HPDE6-E6E7 (cell line): ENCODE results near the gene ZNF280A.
"Not testable (repeated sequence)": the region's sequence is repeated elsewhere in the genome, so short reads cannot be mapped to it uniquely, and the experiment has no call there.

Experiments used
- DNase-seq: peaks from one replicate; pipeline ENCODE4 v3.0.0; 2011; ENCODE audit warnings: missing footprints; ENCODE audit errors: extremely low spot score

ZNF280A gene

GRCh38 chr22:22513619-22514018 lies 6.5 kb downstream of the ZNF280A start:
- DNase-seq, result no peak

DNA sequence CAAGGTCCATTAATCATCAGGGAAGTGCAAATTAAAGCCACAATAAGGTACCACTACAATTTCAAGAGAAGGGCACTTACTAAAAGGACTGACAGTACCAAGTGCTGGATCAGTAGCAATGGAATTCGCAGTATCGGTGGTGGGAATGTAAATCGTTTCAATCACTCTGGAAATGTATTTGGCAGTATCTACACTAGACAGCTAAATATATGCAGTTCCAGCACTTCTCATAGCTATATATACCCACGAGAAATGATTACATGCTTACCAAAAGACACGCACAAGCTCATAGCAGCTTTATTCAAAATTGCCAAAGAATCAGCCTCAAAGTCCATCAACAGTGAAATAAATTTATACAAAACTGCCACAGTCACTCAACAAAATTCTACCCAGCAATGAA lies 7.1 kb downstream of the ZNF280A start:
- DNase-seq, result no peak

- DNase-seq, result not testable (repeated sequence)
These were observed 9.2 kb downstream of the ZNF280A start for GRCh38 chr22:22510833-22511232.

DNA sequence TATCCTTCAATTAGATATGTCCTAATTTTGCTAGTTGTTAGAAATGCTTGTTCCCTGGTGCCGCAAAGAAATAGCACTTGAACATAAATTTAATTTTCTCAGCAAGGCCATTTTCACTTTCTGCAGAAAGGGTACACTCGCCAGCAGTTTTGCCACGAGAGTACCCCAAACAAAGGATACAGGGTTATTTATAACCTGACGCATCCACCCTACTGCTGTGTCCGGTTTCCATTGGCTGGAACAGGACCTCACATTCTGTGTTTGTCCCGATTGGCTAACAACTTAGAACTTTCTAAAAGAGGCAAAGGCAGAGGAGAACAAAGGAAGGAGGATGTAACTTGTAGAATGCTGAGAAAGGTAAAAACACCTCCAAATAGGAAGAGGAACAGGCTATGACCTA lies 10.2 kb downstream of the ZNF280A start:
- DNase-seq, result not testable (repeated sequence)

DNA sequence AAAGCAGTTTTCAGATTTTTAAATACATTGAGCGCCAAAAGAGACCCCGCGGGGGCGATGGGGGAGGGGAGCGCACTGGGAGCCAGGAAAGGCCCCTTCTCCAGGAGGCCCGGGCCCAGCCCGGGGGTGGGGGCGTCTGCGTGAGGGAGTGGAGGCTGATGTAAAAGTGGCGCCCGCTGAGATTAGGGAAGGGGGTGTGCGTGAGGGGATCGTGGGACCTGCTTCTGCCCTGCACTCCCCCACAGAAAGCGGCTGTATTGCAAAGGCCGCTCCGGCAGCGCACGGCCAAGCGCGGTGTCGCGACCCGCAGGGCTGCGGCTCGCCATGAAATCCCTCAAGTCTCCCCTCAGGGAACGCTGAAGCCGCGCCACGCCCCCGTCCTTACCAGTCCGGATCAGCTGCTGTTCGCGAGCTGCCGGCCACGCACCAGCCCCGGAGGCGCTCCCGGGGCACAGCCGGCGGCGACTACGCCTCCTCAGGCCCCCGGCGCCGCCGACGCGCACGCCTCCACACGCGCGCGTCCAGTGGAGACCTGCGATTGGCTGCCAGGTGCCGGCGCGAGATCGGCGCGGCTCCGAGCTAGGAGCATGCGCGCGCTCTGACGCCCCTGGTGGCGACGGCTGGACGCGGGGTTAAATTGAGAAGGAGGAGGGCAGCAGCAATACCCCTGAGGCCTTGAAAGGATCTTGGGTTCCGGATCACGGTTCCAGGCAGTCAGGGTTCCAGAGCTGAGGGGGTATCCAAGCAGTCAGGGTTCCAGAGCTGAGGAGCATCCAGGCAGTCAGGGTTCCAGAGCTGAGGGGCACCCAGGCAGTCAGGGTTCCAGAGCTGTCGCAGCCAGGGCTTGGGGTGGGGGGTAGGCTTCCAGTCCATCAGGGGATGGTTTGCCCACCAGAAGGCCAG lies 11.5 kb downstream of the ZNF280A start, which contains the start of gene ZNF280B:
Gene ZNF280B (minus strand): TSS at position 469 of the 903 bp plus-strand sequence. CDS start 19,344 bp downstream, outside the sequence.
- no peak for DNase-seq

GRCh38 chr22:22507743-22508273 lies 12.3 kb downstream of the ZNF280A start:
- DNase-seq, result no peak

- DNase-seq, result no peak
These were observed 13.3 kb downstream of the ZNF280A start for GRCh38 chr22:22506736-22507135.

GRCh38 chr22:22498267-22498666 lies 21.8 kb downstream of the ZNF280A start:
- no peak for DNase-seq

- DNase-seq, result not testable (repeated sequence)
These were observed 28.5 kb downstream of the ZNF280A start for GRCh38 chr22:22491589-22491988.

GRCh38 chr22:22488736-22489135 lies 31.3 kb downstream of the ZNF280A start:
- no peak for DNase-seq

- DNase-seq, result no peak
These were observed 32.0 kb downstream of the ZNF280A start for GRCh38 chr22:22487869-22488597.

DNA sequence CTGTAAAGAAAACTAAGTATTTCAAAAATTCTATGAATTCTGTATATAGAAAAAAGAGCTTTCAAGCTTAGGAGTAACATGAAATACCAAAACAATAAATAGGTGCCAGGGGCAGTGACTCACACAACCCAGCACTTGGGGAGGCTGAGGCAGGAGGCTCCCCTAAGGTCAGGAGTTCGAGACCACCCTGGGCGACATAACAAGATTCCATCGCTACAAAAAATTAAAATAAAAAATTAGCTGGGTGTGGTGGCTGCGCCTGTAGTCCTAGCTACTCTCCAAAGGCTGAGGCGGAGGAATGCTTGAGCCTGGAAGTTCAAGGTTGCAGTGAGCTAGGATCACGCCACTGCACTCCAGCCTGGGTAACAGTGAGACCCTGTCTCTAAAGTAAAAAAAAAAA lies 33.0 kb downstream of the ZNF280A start:
- DNase-seq, result no peak

- no peak for DNase-seq
These were observed 33.8 kb downstream of the ZNF280A start for GRCh38 chr22:22486132-22486899.

GRCh38 chr22:22485524-22485923 lies 34.5 kb downstream of the ZNF280A start:
- DNase-seq, result no peak

- no peak for DNase-seq
These were observed 36.0 kb downstream of the ZNF280A start for GRCh38 chr22:22484023-22484422.

- no peak for DNase-seq
These were observed 39.1 kb downstream of the ZNF280A start for GRCh38 chr22:22480940-22481339.

- no peak for DNase-seq
These were observed 40.0 kb downstream of the ZNF280A start for GRCh38 chr22:22479999-22480532.

DNA sequence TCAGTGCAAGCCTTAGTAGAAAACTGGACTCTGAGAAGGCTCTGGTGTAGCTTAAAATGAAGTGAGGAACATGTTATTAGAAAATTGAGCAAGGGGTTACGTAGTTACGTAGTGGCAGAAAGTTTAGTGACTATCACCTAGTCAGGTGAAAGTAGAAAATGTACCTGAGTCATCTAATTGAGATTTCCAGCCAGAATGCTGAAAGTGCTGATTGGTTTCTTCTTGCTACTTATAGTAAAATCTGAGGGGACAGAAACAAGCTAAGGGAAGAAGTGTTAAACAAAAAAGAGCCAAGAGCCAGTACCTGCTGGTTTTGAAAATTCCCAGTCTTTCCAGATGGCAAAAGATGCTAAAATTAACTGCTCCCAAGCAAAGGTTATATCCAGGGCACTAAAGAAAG lies 41.0 kb downstream of the ZNF280A start:
- DNase-seq, result no peak

DNA sequence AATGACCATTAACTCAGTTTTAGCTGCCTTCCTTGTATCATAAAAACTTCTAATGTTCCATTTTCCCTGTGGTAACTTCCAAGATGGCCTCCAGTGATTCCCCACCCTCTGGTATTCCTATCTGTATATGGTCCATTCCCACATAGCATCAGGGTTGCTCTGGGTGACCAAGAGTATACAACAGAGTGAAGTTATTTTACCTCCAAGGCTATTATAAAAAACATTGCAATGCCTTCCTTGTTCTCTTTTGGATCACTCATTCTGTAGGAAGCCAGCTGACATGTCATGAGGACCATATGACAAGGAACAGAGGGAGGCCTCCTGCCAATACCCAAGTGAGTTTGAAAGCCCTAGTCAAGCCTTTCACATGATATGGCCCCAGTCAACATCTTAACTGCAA lies 41.6 kb downstream of the ZNF280A start:
- DNase-seq, result no peak

DNA sequence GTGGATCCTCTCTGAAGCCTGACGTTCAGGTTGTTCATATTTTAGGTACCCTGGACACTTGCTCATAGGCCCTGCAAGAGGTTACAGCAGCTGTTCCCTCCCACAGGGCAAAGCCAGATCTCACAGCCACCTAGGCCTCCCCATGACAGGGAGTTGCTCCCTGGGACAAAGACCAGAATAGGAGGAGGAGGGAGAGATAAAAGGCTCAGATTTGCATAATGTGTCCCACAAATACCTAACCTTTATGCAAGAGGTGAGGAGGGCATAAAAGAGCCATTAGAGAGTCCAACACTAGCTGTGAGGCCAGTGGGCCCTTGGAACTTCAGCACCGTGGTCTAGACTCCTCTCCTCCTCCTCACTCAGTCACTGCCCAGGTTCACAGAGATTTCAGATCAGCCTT lies 45.3 kb downstream of the ZNF280A start:
- no peak for DNase-seq

DNA sequence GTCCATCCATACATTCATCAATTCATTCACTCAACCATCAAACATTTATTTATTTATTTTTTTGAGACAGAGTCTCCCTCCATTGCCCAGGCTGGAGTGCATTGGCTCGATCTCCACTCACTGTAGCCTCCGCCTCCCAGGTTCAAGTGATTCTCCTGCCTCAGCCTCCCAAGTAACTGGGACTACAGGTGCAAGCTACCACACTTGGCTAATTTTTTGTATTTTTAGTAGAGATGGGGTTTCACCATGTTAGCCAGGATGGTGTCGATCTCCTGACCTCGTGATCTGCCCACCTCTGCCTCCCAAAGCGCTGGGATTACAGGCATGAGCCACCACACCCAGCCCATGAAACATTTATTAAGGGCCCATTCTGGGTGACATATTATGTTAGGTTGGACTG lies 49.0 kb downstream of the ZNF280A start:
- not testable (repeated sequence) for DNase-seq
